H54 (cell line): ENCODE measurements around the gene ABCC4.

Experiments
- DNase-seq: peaks from one replicate; pipeline ENCODE4 v3.0.0; 2011; ENCODE audit warnings: low spot score, mixed read lengths; ENCODE audit not compliant: insufficient read length
- FAIRE-seq: peaks from 3 replicates; lab custom pipeline; 2011; peaks lifted over from hg19 to GRCh38; lab: Jason Lieb, UNC
- POLR2A ChIP-seq: IDR thresholded peaks from 2 replicates; pipeline ENCODE4 v1.6.1; 2011; ENCODE audit warnings: low read depth, mild to moderate bottlenecking, low read length

ABCC4 gene

DNA sequence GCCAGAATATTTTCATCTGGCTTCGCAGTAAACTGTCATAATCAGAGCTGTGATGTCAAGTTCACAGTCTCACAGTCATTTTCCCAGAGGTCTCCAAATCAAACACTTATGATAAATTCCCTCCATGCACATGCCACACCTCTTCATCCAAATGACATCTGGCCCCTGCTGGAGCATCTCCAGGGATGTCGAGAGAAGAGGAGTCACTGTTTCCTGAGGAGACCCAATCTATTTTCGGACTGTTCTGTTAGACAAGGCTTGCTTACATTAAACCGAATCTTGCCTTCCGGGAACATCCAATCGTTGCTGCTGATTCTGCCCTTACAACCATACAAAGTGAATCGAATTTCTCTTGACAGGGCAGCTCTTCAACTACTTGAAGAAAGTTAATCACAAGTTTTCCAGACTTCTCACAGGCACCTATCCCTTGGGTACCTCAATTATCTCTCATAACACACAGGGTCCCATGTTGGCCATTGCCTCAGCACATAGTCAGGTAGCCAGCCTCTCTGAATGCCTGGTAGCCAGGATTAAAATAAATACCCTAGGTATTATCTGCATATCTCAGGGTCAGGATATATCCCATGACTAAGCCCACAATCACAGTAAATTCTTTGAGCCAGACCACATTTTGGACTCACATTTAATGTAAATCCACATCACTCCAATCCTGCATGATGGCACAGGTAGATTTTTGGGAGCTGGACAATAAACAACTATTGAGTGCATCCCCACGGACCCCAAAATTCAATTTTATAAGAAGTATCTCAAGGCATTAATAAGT is 182.5 kb downstream of the ABCC4 start:
- DNase-seq (no peak), FAIRE-seq (peak; percentile 70)
- TF ChIP-seq POLR2A: no peak

DNA sequence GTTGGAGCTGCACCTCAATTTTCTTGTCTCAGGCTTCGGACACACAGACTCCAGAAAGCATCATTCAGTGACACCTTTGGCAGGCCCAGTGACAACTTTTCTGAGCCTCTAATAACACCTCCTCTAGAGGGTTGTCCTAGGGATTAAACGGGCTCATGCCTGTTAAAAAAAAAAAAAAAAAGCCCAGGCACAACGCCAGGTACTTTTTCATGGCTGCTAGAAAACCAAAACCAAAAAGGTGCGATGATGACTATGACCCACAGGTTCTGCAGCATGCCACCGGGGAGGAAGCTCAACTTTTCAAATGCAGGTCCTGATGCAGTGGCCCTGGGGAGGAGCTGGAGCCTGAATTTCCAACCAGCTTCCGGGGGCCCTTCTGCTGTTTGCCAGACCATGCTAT is 184.2 kb downstream of the ABCC4 start:
- DNase-seq (no peak), FAIRE-seq (no peak)
- TF ChIP-seq POLR2A: no peak

DNA sequence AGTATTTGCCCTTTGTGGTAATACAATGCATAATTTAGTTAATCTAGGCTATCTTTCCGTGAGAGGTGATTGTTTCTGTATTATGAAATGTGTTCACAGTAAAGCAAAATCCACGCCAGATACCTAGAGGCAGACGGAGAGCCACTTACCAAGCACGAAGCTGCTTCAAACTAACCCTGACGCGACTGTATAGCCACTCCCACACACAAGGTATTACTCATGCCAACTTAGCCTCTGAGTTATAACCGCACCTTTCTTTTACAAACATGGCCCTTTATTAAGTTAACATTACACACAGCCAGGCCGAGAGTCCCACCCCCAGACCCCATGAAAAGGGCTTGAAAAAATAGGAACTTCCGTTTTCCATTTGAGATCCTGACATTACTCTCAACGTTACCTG is 185.7 kb downstream of the ABCC4 start:
- TF ChIP-seq POLR2A: no peak
- FAIRE-seq: peak; percentile 27
- DNase-seq: no peak

DNA sequence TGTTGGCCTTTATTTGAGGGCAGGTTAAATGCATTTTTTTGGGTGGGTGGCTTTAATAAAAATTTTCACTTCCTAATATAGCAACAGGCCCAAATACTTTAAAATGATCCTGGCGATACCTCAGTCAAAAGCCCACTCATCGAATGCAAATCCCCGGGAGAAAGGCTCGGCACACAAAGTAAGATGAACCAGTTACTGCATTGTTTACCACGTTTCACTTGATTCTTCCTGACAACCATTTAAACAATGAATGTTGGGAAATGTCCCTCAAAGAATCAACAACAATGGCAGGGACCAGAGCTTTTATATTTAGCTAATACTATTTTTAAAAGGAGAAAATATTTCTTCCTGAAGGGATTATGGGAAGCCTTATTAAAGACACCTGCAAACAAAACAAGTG is 187.7 kb downstream of the ABCC4 start:
- TF ChIP-seq POLR2A: no peak
- FAIRE-seq (no peak), DNase-seq (no peak)

DNA sequence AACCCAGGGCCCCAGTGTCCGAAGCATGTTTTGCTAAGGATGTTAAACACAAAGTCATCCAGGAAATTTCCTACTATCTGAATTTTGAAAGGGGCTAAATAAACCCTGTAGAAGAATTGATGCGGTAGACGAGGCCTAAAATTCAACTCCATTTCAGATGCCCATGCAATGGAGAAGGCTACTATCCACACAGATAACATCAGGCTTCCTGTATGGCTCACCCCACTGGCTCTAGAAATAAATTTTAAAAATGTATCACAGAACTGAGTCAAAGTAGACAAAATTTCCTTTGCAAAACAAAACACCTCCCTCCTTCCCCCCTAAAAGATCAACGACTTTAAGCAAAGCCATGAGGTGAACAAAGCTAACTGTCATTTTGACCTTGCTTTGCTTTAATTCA is 188.4 kb downstream of the ABCC4 start:
- TF ChIP-seq POLR2A: no peak
- FAIRE-seq (peak; percentile 60), DNase-seq (no peak)

DNA sequence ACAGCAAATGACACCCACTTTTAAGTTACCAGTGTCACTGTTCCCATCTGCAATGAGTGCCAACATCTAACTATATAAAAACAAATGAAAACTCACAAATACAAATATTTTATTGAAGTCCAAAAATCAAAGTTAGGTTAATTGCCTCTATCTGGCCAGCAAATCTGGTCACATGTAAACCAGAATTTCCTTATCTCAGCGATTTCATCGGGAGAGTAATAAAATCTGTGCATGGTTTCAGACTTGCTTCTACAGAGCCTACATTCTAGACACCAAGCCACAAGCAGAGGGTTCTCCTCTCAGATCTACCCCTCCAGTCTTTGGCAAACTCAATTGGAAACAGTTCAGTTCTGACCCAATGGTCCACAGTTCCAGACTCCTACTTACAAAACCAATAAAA is 189.6 kb downstream of the ABCC4 start:
- FAIRE-seq (peak; percentile 11), DNase-seq (no peak)
- no peak for TF ChIP-seq POLR2A

DNA sequence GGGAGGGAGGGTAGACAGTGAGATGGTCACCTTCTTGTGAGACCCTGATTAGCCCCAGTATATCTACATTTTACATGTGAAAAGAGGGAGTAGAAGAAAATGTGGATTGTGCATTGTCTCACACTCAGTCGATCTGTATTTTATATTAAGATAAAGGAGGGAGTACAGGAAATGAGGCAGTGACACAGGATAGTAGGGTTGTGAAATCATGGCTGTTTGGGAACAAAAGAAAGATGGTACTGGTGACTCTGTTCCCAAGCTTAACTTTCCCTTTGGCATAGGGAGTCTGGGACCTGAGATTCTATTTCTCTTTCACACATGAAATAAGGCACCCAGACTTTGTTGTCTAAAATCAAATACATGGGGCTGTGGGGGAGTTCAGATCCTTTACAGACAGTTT is 194.7 kb downstream of the ABCC4 start:
- FAIRE-seq: no peak
- DNase-seq: no peak
- TF ChIP-seq POLR2A: no peak

DNA sequence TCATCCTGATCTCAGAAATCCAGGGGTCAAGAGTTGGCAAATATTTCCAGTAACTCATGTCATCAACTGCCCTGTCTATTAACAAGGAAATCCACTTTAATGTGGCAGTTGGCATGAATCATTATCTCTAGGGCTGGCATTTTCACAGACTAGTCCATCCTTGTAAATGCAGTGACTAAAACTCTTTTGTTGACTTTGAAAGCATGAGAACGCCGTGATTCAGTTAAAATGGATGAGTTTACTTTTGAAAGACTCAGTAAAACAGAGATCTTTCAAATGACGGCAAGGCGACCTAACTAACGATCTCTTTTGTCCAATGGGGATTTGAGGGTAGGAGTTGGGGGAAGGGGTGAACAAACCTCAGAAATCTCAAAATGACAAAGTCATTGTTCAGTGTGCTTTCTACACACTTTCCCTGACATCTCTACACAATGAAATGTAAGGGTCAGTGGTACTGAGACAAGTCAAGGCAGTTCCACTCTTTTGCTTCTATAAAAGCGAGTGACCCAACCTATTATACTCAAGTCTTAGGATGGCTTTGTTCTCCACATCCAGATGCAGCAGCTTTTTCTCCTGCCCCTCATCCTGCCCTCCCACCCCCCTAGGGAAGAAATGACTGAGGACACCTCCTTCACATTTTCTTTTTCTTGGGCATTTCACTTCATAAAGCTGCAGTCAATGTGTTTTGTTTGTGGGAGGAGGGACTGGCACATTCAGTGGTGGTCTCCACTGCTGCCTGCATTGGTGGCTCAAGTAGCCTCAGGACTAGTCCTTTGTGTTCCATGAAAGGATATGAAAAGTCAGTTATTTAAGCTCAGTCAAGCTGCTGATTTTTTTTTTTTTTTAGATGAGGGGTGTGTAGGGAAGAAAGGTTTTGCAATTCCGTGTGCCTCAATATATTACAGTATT is 200.5 kb downstream of the ABCC4 start:
- peak; percentile 45 for DNase-seq
- TF ChIP-seq POLR2A: no peak

DNA sequence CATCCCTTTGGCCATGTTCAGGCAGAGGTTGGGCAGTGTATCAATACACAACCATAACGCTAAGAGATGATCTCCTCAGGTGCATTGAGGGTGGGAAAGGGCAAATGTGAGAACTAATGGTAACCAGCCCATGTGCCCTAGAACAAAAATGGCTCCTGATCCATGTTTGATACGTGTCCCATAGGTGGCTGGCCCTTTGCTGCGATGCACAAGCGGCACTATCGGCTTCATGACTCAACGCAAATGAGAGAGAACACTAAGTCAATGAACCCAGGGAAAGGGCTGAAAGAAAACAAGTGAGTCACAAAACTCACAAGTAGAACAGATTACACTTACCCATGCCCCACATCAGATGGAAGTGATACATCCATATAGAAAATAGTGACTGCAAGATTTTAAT is 201.7 kb downstream of the ABCC4 start:
- FAIRE-seq (no peak), DNase-seq (no peak)
- no peak for TF ChIP-seq POLR2A

More for the DNA sequence above, 200.5 kb downstream of the ABCC4 start:
- peak; percentile 99 for FAIRE-seq

DNA sequence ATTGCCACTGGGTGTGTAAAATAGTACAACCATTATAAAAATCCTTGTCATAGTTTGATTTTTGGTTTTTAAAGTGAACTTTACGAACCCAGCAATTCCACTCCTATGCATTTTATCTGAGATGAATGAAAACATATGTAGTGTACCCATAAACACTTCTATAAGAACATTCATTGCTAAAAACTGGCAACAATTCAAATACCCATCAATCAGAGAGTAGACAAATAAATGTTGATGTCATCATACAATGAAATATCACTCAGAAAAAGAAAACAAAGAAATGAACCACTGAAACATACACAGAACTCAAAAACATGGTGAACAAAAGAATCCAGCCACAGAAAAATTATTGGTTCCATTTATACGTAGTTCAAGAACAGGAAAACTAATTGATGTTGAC is 202.3 kb downstream of the ABCC4 start:
- TF ChIP-seq POLR2A: no peak
- FAIRE-seq: peak; percentile 81
- no peak for DNase-seq

DNA sequence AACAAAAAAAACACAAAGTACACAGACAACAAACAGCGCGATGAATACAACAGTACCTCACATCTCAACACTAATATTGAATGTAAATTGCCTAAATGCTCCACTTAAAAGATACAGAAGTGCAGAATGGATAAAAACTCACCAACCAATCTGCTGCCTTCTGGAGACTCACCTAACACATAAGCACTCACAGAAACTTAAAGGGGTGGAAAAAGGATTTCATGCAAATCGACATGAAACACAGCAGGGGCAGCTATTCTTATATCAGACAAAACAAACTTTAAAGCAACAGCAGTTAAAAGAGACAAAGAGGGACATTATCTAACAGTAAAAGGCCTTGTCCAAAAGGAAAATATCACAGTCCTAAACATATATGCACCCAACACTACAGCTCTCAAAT is 209.5 kb downstream of the ABCC4 start:
- no peak for TF ChIP-seq POLR2A
- FAIRE-seq: no peak
- no peak for DNase-seq

DNA sequence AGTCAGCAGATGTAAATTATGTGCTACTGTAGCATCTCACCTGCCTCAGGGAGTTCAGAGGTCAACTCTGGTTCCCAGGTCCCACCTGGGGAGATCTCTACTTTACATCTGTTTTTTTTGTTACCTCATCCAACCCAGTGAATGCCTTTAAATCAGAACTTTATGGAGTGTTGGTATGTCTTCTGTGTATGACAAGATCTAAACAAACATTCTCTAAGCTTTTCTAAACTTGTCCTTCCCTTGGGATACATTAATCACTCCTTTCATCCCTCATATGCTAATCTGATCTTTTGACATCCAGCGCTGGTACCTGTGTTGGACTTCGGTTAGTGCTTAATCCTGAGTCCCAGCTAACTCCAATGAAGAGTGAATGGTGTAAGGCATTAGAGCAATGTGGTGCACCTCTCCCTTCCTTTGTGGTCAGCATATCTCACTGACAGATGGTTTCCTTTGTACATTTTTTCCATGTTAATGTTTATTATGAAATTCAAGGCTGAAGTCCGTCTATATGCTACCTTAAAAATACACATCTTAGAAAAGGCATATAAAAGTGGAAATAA is 213.4 kb downstream of the ABCC4 start:
- DNase-seq (no peak), FAIRE-seq (peak; percentile 96)
- TF ChIP-seq POLR2A: no peak

DNA sequence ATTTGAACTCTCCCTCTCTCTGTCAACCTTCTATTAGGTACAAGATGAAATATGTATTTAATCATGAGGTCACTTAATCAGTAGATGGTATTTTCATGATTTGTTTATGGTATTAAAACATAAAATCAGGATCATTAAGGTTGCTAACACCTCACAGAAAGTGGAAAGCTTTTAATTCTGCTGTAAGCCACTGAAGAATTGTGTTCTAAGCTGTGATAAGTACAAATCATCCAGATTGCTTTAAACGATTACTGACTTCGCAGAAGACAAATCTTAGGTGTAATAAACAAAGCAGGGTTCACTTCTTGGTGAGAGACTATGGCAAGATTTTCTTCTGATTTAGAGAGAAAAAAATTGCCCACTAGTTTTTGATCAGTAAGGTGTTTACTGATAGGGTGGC is 214.5 kb downstream of the ABCC4 start:
- no peak for DNase-seq
- no peak for FAIRE-seq
- no peak for TF ChIP-seq POLR2A

DNA sequence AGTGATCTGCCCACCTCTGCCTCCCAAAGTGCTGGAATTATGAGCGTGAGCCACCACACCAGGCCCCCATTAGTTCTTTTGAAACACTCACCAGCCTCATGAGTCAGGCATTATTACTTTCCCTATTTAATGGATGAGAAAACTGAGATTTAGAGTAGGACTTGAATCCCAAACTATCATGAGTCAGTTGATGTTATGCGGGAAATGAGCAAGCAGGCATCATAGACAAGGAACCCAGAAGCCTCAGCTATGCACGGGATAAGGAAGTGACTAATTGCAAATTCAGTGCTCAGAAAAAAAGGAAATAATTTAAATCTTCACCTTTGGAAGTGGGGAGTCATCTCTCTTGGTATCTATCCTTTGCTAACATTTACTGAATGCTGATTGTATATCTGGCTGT is 217.5 kb downstream of the ABCC4 start:
- peak; percentile 44 for DNase-seq
- TF ChIP-seq POLR2A: no peak

More for the DNA sequence above, 217.5 kb downstream of the ABCC4 start:
- FAIRE-seq: peak; percentile 94
